Smooth muscle cell (in vitro differentiated cells): ENCODE measurements around the gene MPEG1. TPM values are rescaled to one million over a fixed set of nuclear protein-coding genes. Genes with fewer than 3 reads are reported as not detected.

Experiments used
- DNase-seq: peaks from one replicate; lab custom pipeline; 2025; ENCODE audit not compliant: unreplicated experiment; lab: John Stamatoyannopoulos, UW
- H2AFZ ChIP-seq: fragments of 200-600 bp; sonication (generic); 2 replicates; pipeline ENCODE4 v1.6.0; 2016; ENCODE audit warnings: antibody characterized with exemption, low read depth, mild to moderate bottlenecking
- H3F3A ChIP-seq: fragments of 200-600 bp; sonication (generic); 2 replicates; pipeline ENCODE4 v1.6.0; 2017; ENCODE audit warnings: antibody characterized with exemption, low read depth
- H3K27ac ChIP-seq: fragments of 200-600 bp; sonication (generic); 2 replicates; pipeline ENCODE4 v1.5.1; 2016; ENCODE audit warnings: low read depth, mild to moderate bottlenecking
- H3K27me3 ChIP-seq: fragments of 200-600 bp; sonication (generic); 2 replicates; pipeline ENCODE4 v1.6.1; 2016; ENCODE audit warnings: low read depth, mild to moderate bottlenecking
- H3K36me3 ChIP-seq: fragments of 200-600 bp; sonication (generic); 2 replicates; pipeline ENCODE4 v1.5.1; 2016; ENCODE audit warnings: low read depth
- H3K4me1 ChIP-seq: fragments of 200-600 bp; sonication (generic); 2 replicates; pipeline ENCODE4 v1.5.1; 2016; ENCODE audit warnings: low read depth
- H3K4me2 ChIP-seq: fragments of 200-600 bp; sonication (generic); 2 replicates; pipeline ENCODE4 v1.6.0; 2016; ENCODE audit warnings: mild to moderate bottlenecking
- H3K4me3 ChIP-seq: fragments of 200-600 bp; sonication (generic); 2 replicates; pipeline ENCODE4 v1.5.1; 2016; ENCODE audit warnings: mild to moderate bottlenecking
- H3K79me2 ChIP-seq: fragments of 200-600 bp; sonication (generic); 2 replicates; pipeline ENCODE4 v1.6.0; 2016; ENCODE audit warnings: low read depth, mild to moderate bottlenecking
- H3K9ac ChIP-seq: fragments of 200-600 bp; sonication (generic); 2 replicates; pipeline ENCODE4 v1.6.0; 2016; ENCODE audit warnings: low read depth
- H3K9me3 ChIP-seq: fragments of 200-600 bp; sonication (generic); replicated peaks from 2 replicates; pipeline ENCODE4 v1.5.1; 2016; ENCODE audit warnings: low read depth
- H4K20me1 ChIP-seq: fragments of 200-600 bp; sonication (generic); 2 replicates; pipeline ENCODE4 v1.6.0; 2016; ENCODE audit warnings: low read depth
- WGBS: methylation state at CpG from one replicate; pipeline ENCODE4 v1.1.7; 2016; ENCODE audit warnings: low lambda C conversion rate; 5-methylcytosine and 5-hydroxymethylcytosine counted together
- polyA plus RNA-seq: library from polyadenylated mRNA; unstranded; fragments of >200 nt; fragmentation: Nextera tagmentation; extraction: Ambion mirVana; gene quantifications from 2 replicates; pipeline ENCODE4 v1.2.1, GENCODE V29; 2016
- small RNA-seq: library from RNA; depleted of rRNA; stranded (forward); fragments of <200 nt; gene quantifications from one replicate; pipeline ENCODE3, GENCODE V24; 2014
- total RNA-seq: library from RNA; depleted of rRNA; stranded (reverse); fragments of >200 nt; gene quantifications from 2 replicates; pipeline ENCODE4 v1.2.3, GENCODE V29; 2014
- TF ChIP-seq, protein P1 (sequence below): fragments of 200-600 bp; sonication (generic); IDR thresholded peaks from 2 replicates; pipeline ENCODE4 v1.5.1; 2017; ENCODE audit warnings: borderline replicate concordance, mild to moderate bottlenecking, antibody characterized with exemption; ENCODE audit not compliant: insufficient read depth, poor library complexity, severe bottlenecking

The MPEG1 gene
- total and polyA plus RNA-seq, 2 experiments from 2014 or later: 0.07 to 0.13 TPM

GRCh38 chr11:59164028-59164427 lies 48.7 kb downstream of the MPEG1 start:
- H3K9me3 ChIP-seq: no peaks in the 10 kb centered on the region

More at GRCh38 chr11:59164028-59164427, 48.7 kb downstream of the MPEG1 start:
- H2AFZ ChIP-seq: no peak overlapping the region
- H3K79me2 ChIP-seq: no peaks in the 10 kb centered on the region
- TF ChIP-seq, protein P1, sequence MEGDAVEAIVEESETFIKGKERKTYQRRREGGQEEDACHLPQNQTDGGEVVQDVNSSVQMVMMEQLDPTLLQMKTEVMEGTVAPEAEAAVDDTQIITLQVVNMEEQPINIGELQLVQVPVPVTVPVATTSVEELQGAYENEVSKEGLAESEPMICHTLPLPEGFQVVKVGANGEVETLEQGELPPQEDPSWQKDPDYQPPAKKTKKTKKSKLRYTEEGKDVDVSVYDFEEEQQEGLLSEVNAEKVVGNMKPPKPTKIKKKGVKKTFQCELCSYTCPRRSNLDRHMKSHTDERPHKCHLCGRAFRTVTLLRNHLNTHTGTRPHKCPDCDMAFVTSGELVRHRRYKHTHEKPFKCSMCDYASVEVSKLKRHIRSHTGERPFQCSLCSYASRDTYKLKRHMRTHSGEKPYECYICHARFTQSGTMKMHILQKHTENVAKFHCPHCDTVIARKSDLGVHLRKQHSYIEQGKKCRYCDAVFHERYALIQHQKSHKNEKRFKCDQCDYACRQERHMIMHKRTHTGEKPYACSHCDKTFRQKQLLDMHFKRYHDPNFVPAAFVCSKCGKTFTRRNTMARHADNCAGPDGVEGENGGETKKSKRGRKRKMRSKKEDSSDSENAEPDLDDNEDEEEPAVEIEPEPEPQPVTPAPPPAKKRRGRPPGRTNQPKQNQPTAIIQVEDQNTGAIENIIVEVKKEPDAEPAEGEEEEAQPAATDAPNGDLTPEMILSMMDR: no peak
- no peaks in the 10 kb centered on the region for H3F3A ChIP-seq
- WGBS: 60% methylated on average over 3 of the region's 3 CpGs
- H3K4me3 ChIP-seq: no peak overlapping the region
- no peak overlapping the region for H3K4me2 ChIP-seq
- no peak overlapping the region for H3K27ac ChIP-seq
- no peak overlapping the region for H3K9ac ChIP-seq
- H3K36me3 ChIP-seq: no peaks in the 10 kb centered on the region
- no peaks in the 10 kb centered on the region for H3K4me1 ChIP-seq
- no peaks in the 10 kb centered on the region for H4K20me1 ChIP-seq
- H3K27me3 ChIP-seq: peaks cover 9% of the 10 kb centered on the region
- DNase-seq: no peak

Small RNA genes within 50 kb of the gene (small RNA-seq; reads per million reads assigned to genes)
- gene RN7SL42P: not detected

Other genes starting within 250 kb of the MPEG1 start
- not detected in 2 replicates for gene GLYATL1B, start 126.6 kb downstream of the MPEG1 start, total RNA-seq
- not detected in 2 replicates for gene GLYATL1B, start 126.6 kb downstream of the MPEG1 start, polyA plus RNA-seq
- gene FAM111B, start 105.7 kb downstream of the MPEG1 start, total RNA-seq: 6.5 and 7.1 TPM in 2 replicates
- gene FAM111B, start 105.7 kb downstream of the MPEG1 start, polyA plus RNA-seq: 2.4 and 5.8 TPM in 2 replicates
- 14.3 and 36.8 TPM in 2 replicates for gene FAM111A, start 70.1 kb downstream of the MPEG1 start, total RNA-seq
- 6.2 and 11.1 TPM in 2 replicates for gene FAM111A, start 70.1 kb downstream of the MPEG1 start, polyA plus RNA-seq
- gene DTX4, start 40.8 kb downstream of the MPEG1 start, total RNA-seq: 13.0 and 14.2 TPM in 2 replicates
- 10.2 and 14.1 TPM in 2 replicates for gene DTX4, start 40.8 kb downstream of the MPEG1 start, polyA plus RNA-seq
- gene OR5AN1, start 146.0 kb upstream of the MPEG1 start, total RNA-seq: not detected in 2 replicates
- gene OR5AN1, start 146.0 kb upstream of the MPEG1 start, polyA plus RNA-seq: not detected in 2 replicates
- not detected in 2 replicates for gene OR5A2, start 213.5 kb upstream of the MPEG1 start, total RNA-seq
- gene OR5A2, start 213.5 kb upstream of the MPEG1 start, polyA plus RNA-seq: not detected in 2 replicates
- gene OR5A1, start 223.5 kb upstream of the MPEG1 start, total RNA-seq: not detected in 2 replicates
- gene OR5A1, start 223.5 kb upstream of the MPEG1 start, polyA plus RNA-seq: not detected in 2 replicates
- gene OR4D6, start 244.0 kb upstream of the MPEG1 start, total RNA-seq: not detected in 2 replicates
- not detected in 2 replicates for gene OR4D6, start 244.0 kb upstream of the MPEG1 start, polyA plus RNA-seq